ENCODE data around the gene LRP1B.

LRP1B gene

GRCh38 chr2:141947396-141948114 lies 183.3 kb downstream of the LRP1B start:
- no peak for DNase-seq (ENCODE audit: low spot score)

GRCh38 chr2:141946016-141946415 lies 184.8 kb downstream of the LRP1B start:
- no peak for DNase-seq (ENCODE audit: low spot score)

DNA sequence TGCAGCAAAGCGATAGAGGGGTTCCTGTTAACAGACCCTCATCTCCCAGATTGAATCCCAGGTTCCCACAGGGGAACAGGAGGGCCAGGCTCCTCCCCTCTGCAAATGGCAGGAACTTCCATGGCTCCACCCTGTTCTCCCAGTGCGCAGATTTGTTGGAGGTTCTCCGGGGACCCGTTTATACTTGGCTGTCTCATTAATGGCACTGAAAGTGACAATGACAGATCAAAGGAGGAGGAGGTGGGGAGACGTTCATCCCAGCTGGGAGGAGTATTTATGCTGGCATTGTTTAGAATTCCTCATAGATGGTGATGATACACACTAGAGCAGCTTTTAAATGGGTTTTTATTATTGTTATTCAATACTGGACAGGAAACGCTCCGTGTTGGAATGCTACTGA lies 186.9 kb downstream of the LRP1B start:
- no peak for DNase-seq (ENCODE audit: low spot score)

- DNase-seq (ENCODE audit: low spot score): no peak
Measured at GRCh38 chr2:141942006-141942789, 188.6 kb downstream of the LRP1B start.

DNA sequence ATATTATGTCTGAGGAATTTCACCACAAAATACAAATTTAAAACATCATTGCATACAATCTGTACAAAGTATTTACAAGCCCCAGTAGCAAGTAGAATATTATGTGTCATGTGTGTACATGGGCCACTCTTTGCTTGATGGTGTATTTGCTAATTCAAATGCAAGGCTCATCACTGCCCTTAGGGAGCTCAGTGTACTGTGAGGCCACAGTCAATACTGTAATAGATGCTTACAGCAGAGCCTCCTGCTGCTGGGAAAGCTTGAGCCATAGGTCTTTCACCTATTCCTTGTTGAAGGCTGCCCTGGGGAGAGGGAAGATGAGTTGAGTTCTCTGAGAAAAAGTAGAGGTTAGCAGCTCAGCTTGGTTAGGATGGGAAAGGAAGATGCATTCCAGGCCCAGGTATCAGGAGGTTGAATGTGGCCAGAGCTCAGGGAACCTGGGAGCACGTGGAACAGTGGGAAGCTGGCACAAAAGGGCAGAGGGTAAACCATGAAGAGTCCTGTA lies 189.6 kb downstream of the LRP1B start:
- no peak for DNase-seq (ENCODE audit: low spot score)

DNA sequence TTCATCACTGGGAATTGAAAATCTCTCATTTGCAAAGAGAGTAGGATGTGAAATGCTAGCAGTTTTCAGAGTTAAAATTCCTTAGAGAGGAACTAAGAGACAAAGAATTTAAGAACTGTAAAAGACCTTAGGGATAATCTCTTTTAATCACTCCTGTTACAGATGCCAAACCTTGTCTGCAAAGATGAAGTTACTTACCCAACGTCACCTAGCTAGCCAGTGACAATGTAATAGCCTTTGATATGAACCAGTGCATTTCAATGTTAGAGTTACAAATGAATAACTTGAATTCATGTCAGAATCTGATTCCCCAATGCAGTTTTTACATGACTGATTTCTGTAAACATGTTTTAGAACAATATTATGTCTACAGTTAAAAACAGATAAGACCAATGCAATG lies 190.1 kb downstream of the LRP1B start:
- DNase-seq (ENCODE audit: low spot score): no peak

GRCh38 chr2:141933226-141933625 lies 197.6 kb downstream of the LRP1B start:
- DNase-seq (ENCODE audit: low spot score): no peak

GRCh38 chr2:141932261-141932660 lies 198.6 kb downstream of the LRP1B start:
- no peak for DNase-seq (ENCODE audit: low spot score)

DNA sequence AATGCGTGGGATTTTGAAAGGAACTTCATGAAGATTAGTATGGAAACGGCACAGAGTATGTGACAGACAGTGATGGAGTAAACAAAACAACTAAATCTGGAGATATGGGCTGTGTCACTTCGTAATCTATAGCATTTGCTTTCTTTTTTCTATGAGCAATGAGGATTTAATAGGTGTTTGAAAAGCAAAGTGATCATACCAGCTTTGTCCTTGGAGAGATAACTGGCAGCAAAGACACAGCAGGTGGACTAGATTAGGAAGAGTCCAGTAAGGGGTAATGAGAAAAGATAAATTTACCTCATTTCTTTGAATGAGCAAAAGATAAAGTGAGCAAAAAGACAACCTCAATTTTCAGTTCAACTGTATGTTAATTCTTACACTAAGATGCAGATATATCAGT lies 199.0 kb downstream of the LRP1B start:
- DNase-seq (ENCODE audit: low spot score): no peak

- no peak for DNase-seq (ENCODE audit: low spot score)
Measured at GRCh38 chr2:141930803-141931202, 200.0 kb downstream of the LRP1B start.

DNA sequence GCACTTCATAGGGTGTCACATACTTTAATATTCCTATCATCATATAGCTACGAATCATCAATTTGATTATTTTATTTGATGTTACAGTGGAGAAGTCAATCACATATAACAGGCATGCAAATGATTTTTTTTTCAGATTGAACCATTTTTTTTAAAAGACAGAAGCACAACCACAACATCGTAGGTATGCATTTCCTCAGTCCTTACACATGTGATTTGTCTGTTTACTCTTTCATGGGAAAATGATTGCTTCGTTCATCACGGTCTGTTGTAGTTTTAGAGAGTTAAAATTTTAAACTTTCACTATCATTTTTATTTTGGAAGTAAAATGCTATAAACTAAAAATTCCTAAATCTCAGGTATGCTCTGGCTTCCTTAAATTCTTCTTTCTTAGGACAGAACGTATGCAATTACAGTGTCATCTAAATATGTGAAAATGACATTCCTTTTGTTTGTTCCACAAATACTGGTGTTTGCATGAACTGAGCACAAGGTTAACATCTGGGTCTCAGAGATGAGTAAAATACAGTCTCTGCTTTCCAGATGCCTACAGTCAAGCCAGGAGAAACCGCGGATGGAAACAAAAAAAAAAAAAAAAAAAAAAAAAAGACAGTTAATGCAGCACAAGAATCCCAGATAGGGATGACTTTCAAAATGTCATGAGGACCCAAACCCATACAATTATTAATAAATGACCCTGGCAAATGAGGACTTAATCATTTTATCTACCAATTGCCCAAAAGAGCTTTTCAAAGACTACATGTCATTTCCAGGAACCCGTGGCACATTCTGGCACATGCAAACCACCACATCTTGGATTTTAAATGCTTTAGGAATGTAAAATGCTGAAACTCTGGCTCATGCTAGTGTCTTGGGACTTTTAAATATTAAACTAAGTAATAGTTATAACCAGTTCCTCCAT lies 201.2 kb downstream of the LRP1B start:
- no peak for DNase-seq (ENCODE audit: low spot score)

GRCh38 chr2:141928476-141928875 lies 202.3 kb downstream of the LRP1B start:
- DNase-seq (ENCODE audit: low spot score): no peak

DNA sequence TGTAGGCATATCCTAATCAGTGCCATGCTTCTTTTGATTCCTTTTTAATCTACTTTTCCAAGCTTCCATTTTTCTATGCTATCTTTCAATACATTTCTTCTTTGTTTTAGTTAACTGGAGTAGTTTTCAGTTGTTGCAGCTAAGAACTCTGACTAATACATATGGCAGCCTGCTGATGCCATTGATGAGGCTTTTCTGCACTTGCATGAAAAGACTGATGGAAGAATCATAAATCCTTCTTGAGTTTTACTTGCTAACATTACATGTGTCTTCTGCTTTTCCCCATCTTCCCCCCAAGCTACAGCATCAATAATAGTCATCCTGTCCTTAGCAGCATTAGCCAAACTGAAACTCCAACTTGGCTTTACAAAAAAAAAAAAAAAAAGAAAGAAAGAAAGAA lies 203.3 kb downstream of the LRP1B start:
- DNase-seq (ENCODE audit: low spot score): no peak

- no peak for DNase-seq (ENCODE audit: low spot score)
Measured at GRCh38 chr2:141925511-141925910, 205.3 kb downstream of the LRP1B start.

- no peak for DNase-seq (ENCODE audit: low spot score)
Measured at GRCh38 chr2:141923657-141924056, 207.2 kb downstream of the LRP1B start.

DNA sequence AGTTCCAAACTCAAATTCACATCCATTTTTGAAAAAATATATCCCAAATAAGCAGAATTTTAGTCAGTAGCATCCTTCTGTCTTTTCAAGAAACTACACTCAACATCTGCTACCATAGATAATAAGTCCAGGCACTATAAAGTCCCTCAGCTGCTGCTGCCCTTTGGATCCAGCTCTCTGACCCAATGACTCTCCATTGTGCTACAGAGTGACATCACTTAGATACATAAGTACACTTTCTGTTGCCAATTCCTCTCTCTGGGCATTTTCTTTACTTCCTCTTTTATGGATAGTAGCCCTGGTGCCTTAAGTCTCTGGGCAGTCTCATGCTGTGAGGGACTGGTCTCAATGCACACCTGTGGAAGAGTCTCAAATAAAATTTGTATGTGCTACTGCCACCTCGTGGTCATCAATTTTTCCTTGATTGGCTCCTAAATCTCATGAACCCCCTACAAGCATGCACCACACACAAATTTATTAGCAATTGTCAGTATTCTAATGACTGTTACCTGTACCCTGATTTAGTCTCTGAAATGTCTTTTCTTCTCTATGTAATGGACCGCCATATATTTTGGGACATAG lies 219.2 kb downstream of the LRP1B start:
- DNase-seq (ENCODE audit: low spot score): no peak

DNA sequence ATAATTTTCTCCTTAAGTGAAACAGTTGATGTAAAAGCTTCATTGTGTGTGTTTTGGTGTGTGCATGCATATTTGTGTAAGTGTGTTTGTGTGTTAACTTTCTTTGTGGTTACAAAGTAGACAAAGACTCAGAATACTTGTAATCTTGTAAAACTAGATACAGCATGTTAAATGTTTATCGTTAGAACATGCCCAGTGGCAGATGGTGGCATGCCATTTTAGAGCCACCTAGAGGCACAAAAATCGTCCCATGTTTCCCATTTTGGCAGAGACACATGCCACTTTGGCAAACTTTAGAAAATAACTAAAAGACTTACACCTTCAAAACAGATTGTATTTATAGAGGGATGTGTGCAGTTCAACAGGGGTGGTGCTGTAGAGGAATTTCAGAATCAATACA lies 224.1 kb downstream of the LRP1B start:
- no peak for DNase-seq (ENCODE audit: low spot score)

DNA sequence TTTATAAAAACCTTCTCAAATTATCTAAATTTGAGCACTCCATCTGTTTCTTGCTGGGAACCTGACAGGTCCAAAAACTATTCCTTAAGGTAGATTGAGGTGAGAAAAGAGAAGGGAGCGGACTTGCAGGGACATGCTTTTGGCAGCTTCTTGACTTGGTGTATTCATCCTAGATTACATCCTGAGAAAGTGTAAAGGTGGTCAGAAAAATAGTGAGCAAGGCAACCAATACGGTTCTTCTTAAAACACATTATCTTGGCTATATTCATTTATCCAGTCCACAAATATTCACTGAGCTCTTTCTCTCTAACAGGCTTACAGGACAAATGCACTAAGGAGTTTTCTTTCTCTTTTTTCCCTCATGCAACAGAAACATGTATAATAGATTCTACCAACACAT lies 230.0 kb downstream of the LRP1B start:
- DNase-seq (ENCODE audit: low spot score): no peak

DNA sequence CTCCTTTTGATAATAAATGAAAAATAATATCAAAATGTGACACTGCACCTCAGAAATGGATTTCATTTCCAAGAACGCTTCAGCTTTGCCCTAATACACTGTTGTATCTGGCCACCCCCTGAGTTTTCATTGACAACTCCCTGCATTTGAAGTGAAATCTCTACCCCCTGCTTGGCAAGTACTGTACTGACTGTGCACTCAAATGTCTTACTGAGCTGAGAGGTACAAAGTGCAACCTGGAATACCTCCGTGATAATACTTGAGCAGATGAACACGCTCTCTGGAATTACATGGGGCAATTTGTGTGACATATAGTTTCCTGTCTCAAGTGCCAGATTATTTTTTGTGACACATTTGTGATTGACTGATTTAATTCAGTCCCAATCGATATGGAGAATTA lies 231.1 kb downstream of the LRP1B start:
- DNase-seq (ENCODE audit: low spot score): no peak

GRCh38 chr2:141889788-141890187 lies 241.0 kb downstream of the LRP1B start:
- DNase-seq (ENCODE audit: low spot score): no peak

GRCh38 chr2:141888987-141889555 lies 241.7 kb downstream of the LRP1B start:
- DNase-seq (ENCODE audit: low spot score): no peak

- no peak for DNase-seq (ENCODE audit: low spot score)
Measured at GRCh38 chr2:141887363-141887762, 243.5 kb downstream of the LRP1B start.

All from CD4-positive, alpha-beta T cell treated with Interleukin-2 at 100 ng/mL for 4 hours (primary cell).